ENCODE measurements around the gene PLXNC1. TPM values are rescaled to one million over a fixed set of nuclear protein-coding genes. Genes with fewer than 3 reads are reported as not detected.

The PLXNC1 gene
- total and polyA plus RNA-seq, 2 of the 8 experiments (the other 6 are each of a cell fraction or from before 2014, with no cell fraction given): 0.83 to 2.0 TPM

DNA sequence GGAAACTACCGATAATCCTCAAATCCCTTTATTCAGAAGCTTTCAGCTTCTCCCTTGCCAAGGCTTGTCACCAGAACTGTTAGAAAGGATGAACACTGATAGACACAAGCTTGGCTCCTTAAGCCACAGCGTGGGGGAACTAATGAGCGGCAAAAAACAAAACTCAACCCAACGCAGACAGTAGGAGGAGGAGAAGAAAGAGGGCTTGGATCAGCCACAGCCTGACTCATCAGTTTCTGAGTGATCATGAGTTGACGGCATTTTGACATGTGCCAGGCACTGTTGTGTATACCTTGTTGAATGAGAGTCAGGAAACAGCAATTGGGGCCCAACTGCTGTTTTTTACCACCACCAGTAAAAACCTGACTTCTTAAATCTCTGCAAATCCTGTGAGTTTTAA, 23.7 kb downstream of the PLXNC1 start:
- no peak overlapping the region for H2AK5ac ChIP-seq (ENCODE audit: low read depth, low read length)
- no peaks in the 10 kb centered on the region for H3K79me2 ChIP-seq (ENCODE audit: control insufficient read depth in 1 of 2, insufficient read depth in 2 of 2, low read length in 2 of 2)
- no peak overlapping the region for H4K8ac ChIP-seq (ENCODE audit: extremely low read depth, insufficient read depth, low read length)
- FAIRE-seq (no peak), DNase-seq (ENCODE audit: low read depth in 1 of 2, low spot score in 2 of 2) (no peak)
- H3K9ac ChIP-seq (replicated peaks in 1 of 4; ENCODE audit: extremely low read depth in 1 of 4, low read depth in 3 of 4, low read length in 3 of 4): no peak overlapping the region
- H3K36me3 ChIP-seq (ENCODE audit: control insufficient read depth in 2 of 4, insufficient read depth in 4 of 4, low read length in 3 of 4): no peaks in the 10 kb centered on the region
- H3K9me3 ChIP-seq (ENCODE audit: insufficient read depth in 2 of 2, low read depth in 1 of 2, low read length in 1 of 2): no peaks in the 10 kb centered on the region
- no peak overlapping the region for H2AFZ ChIP-seq (ENCODE audit: low read length)
- no peak overlapping the region for H3K14ac ChIP-seq (ENCODE audit: insufficient read length)
- no peak overlapping the region for H2BK20ac ChIP-seq (ENCODE audit: low read length)
- no peak overlapping the region for H2BK12ac ChIP-seq (ENCODE audit: low read depth, low read length)
- no peak overlapping the region for H3K4ac ChIP-seq (replicated peaks; ENCODE audit: insufficient read length, low read depth, low read length)
- peaks cover 63 to 93% (median 85%) of the 10 kb centered on the region in 4 experiments for H3K27me3 ChIP-seq (replicated peaks in 1 of 4; ENCODE audit: control insufficient read depth in 3 of 4, extremely low read depth in 1 of 4, insufficient read depth in 3 of 4, low read length in 3 of 4)
- no peak overlapping the region for H2BK15ac ChIP-seq (ENCODE audit: low read length)
- H3K4me1 ChIP-seq (replicated peaks in 1 of 4; ENCODE audit: control insufficient read depth in 3 of 4, insufficient read depth in 4 of 4, low read length in 3 of 4): peaks cover 0 to 4% (median 1%) of the 10 kb centered on the region in 4 experiments; a peak in 2 of 7 replicates
- ChIA-PET CTCF (ENCODE audit: partially characterized antibody) (interaction anchor here (1.4 to 2.2 kb wide), 2 partner anchors 20 to 24 kb away, joined by 3 to 7 read pairs; no protein-coding TSS in a partner anchor), POLR2A (ENCODE audit: partially characterized antibody) (interaction anchor here (0.5 kb wide), 1 partner anchor 246 kb away, joined by 3 read pairs; no protein-coding TSS in a partner anchor)
- H3K4me2 ChIP-seq (ENCODE audit: insufficient read depth in 1 of 2, low read depth in 2 of 2, low read length in 2 of 2): no peak overlapping the region
- H4K20me1 ChIP-seq (replicated peaks in 1 of 2; ENCODE audit: control insufficient read depth in 1 of 2, insufficient read depth in 2 of 2, low read length in 2 of 2): peaks cover 2 to 5% of the 10 kb centered on the region in 2 experiments
- H3K23ac ChIP-seq (ENCODE audit: insufficient read length): no peak overlapping the region
- no peak overlapping the region for H4K91ac ChIP-seq (replicated peaks; ENCODE audit: insufficient read length, low read length)
- no peak overlapping the region for H3K27ac ChIP-seq (ENCODE audit: low read depth, low read length)
- H3K79me1 ChIP-seq (ENCODE audit: low read depth, low read length): no peaks in the 10 kb centered on the region
- H3K23me2 ChIP-seq (ENCODE audit: low read depth, low read length): no peaks in the 10 kb centered on the region
- TF ChIP-seq SP4 (IDR thresholded peaks at IDR 0.05; ENCODE audit: low read length): no peak
- no peak for TF ChIP-seq CTBP2 (IDR thresholded peaks at IDR 0.05; ENCODE audit: borderline replicate concordance, insufficient read depth, insufficient read length, low read length)
- TF ChIP-seq, protein P1, sequence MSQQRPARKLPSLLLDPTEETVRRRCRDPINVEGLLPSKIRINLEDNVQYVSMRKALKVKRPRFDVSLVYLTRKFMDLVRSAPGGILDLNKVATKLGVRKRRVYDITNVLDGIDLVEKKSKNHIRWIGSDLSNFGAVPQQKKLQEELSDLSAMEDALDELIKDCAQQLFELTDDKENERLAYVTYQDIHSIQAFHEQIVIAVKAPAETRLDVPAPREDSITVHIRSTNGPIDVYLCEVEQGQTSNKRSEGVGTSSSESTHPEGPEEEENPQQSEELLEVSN (IDR thresholded peaks at IDR 0.05): no peak
- TF ChIP-seq SP2 (IDR thresholded peaks at IDR 0.05; ENCODE audit: low read length): no peak
- TF ChIP-seq KDM1A (IDR thresholded peaks at IDR 0.05; ENCODE audit: borderline replicate concordance, low read length): no peak
- no peak for TF ChIP-seq SUZ12 (IDR thresholded peaks at IDR 0.05; ENCODE audit: low read length)
- TF ChIP-seq TCF12 (IDR thresholded peaks at IDR 0.05; ENCODE audit: low read depth, low read length): no peak
- no peak for TF ChIP-seq POLR2AphosphoS5 (IDR thresholded peaks at IDR 0.05; ENCODE audit: low read depth, low read length)
- TF ChIP-seq RBBP5 (IDR thresholded peaks at IDR 0.05; ENCODE audit: borderline replicate concordance, low read depth, low read length): no peak
- no peak for TF ChIP-seq RXRA (IDR thresholded peaks at IDR 0.05; ENCODE audit: insufficient read depth, low read depth, low read length)
- TF ChIP-seq MAFK (IDR thresholded peaks at IDR 0.05; ENCODE audit: low read depth, low read length): peak; percentile 52; the same call in 1 of the 2 replicates
- peak; percentile 89 for TF ChIP-seq BACH1 (IDR thresholded peaks at IDR 0.05; ENCODE audit: low read length)
- H4K5ac ChIP-seq (ENCODE audit: insufficient read length, low read depth, low read length): no peak overlapping the region
- no peak overlapping the region for H3K56ac ChIP-seq (replicated peaks; ENCODE audit: insufficient read length, low read depth, low read length)
- no peak overlapping the region for H3K4me3 ChIP-seq (ENCODE audit: extremely low read depth in 1 of 4, insufficient read depth in 2 of 4, low read depth in 3 of 4, low read length in 4 of 4)
- H2BK120ac ChIP-seq (replicated peaks; ENCODE audit: low read depth, low read length): no peak overlapping the region
- 84% methylated on average over 5 of the region's 5 CpGs; no CpG with 5 or more reads in 1 of the 2 experiments for WGBS, 2 experiments (ENCODE audit: extremely low coverage in 1 of 2, insufficient coverage in 1 of 2, insufficient read length in 1 of 2, insufficient replicate concordance in 2 of 2, low coverage in 1 of 2, low lambda C conversion rate in 2 of 2, missing lambda C conversion rate in 1 of 2)
- no peak overlapping the region for H3K18ac ChIP-seq (ENCODE audit: extremely low read depth, low read length)
- no peak overlapping the region for H2BK5ac ChIP-seq (ENCODE audit: low read depth, low read length)
